Stimulated activated CD8-positive, alpha-beta memory T cell treated with anti-CD3 and anti-CD28 coated beads, Interleukin-15, amount 100 ng/mL, for 4 hours (primary cell): ENCODE results near the gene SCN5A.

Source experiments
- DNase-seq, 2 donors: peaks; one replicate each; pipeline ENCODE4 v3.0.0-alpha.2; 2020; ENCODE audit warnings: low read depth in 2 of 2

The SCN5A gene

DNA sequence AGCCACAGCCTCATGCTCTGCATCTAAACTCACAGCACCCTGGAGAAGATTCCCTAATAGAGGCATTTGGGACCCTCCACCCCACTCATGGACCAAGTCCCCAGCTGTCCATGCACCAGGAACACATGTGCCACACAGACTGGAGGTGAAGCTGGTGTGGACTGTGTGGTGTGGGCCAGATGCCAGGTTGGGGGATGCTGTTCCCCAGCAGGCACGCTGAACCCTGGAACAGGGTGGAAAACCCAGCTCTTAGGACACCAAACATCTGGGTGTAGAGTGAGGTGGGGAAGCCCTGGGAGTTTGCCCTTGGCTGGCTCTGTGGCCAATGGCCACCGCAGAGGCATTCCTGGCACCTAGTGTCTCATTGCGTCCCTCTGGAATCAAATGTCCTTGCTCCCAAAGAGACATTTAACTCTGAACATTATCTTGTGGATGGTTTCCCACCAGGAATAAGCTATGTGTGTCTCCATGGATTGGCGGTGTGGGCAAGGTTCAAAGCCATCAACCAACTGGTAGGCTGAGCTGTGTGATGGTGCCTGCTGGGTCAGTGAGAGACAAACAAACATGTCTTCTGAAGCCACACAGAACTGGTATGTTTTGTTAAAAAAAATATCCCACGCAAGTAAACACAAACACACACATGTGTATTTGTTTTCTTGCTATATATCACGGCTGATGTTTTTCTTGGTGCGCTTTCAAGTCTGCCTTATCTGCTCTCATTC lies 88.3 kb downstream of the SCN5A start:
- DNase-seq: no peak

- no peak for DNase-seq
Measured at GRCh38 chr3:38560284-38560683, 89.2 kb downstream of the SCN5A start.

- DNase-seq: no peak
Measured at GRCh38 chr3:38558864-38559263, 90.6 kb downstream of the SCN5A start.

GRCh38 chr3:38556640-38557358 lies 92.7 kb downstream of the SCN5A start:
- no peak for DNase-seq

DNA sequence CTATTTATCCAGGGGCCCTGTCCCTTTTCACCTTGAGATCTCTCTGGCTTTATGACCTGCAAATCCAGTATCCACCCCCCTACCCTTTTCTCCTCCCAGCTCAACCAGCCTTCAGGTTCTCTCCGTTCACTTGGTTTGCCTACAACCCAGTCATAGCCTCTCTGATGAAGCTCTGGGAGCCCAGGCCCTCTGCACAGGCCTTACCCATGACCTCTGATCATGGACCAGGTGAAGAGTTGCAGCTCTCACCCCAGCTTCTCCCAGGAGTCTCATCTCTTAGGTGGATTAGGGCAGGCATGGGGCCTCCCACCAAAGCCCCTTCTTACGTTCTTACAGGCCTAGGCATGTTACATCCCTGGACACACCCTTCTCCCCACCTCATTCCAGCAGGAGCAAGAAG lies 93.6 kb downstream of the SCN5A start:
- DNase-seq: no peak

DNA sequence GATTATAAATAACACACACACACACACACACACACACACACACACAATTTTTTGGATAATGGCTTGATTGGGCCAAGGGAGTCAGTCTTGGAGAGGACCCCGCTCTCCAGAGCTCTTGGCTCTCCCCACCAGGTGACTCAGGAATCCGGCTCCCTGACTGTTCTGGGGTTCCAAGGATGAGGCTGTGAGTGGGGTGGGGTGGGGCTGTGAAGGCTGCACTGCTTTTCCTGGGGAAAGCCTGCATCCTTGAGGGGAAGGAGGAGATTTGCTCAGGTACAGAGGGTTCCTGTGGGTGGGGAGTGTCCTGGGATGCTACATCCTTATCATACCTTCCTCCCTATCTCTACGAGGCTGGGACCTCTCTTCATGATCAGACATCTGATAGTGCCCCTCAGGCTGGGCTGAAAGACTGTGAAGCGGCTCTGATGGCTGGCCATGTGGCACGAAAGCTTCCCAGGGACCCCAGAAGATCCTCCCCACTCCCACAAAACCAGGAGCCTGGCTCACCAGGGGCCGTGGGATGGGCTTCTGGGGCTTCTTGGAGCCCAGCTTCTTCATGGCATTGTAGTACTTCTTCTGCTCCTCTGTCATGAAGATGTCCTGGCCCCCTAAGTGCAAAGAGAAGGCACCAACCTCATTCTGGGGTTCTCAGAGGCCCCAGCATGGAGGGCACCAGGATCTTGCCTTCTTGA lies 94.2 kb downstream of the SCN5A start:
- no peak for DNase-seq

DNA sequence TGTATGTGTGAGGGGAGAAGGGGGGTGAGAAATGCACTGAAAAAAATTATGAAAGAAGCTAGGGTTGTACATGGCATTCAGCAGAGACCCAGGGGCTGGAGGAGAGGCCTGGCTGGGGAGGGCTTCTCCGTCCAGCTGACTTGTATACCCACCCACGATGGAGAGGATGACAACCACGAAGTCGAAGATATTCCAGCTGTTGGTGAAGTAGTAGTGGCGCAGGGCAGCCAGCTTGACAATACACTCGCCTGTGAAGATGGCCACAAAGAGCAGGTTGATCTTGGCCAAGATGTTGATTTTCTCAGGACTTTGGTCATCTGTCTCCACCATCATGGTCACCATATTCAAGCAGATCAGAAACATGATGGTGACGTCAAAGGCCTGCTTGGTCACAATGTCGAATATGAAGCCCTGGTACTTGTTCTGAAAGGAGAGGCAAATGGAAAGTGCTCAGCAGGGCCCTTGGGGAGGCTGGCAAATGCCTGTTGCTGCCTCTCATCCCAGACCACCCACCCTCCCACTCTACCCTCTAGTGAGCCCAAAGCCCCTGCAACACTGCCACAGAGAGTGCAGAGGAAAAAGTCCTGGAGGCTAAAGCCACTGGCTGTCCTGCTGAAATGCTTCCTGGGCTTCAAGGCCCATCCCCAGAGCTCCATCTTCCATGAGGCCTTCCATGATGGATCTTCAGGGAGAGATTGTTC lies 95.2 kb downstream of the SCN5A start:
- no peak for DNase-seq

GRCh38 chr3:38553071-38553470 lies 96.4 kb downstream of the SCN5A start:
- no peak for DNase-seq

- DNase-seq: no peak
Measured at GRCh38 chr3:38552364-38552763, 97.1 kb downstream of the SCN5A start.

- DNase-seq: no peak
Measured at GRCh38 chr3:38551026-38551832, 98.3 kb downstream of the SCN5A start.

DNA sequence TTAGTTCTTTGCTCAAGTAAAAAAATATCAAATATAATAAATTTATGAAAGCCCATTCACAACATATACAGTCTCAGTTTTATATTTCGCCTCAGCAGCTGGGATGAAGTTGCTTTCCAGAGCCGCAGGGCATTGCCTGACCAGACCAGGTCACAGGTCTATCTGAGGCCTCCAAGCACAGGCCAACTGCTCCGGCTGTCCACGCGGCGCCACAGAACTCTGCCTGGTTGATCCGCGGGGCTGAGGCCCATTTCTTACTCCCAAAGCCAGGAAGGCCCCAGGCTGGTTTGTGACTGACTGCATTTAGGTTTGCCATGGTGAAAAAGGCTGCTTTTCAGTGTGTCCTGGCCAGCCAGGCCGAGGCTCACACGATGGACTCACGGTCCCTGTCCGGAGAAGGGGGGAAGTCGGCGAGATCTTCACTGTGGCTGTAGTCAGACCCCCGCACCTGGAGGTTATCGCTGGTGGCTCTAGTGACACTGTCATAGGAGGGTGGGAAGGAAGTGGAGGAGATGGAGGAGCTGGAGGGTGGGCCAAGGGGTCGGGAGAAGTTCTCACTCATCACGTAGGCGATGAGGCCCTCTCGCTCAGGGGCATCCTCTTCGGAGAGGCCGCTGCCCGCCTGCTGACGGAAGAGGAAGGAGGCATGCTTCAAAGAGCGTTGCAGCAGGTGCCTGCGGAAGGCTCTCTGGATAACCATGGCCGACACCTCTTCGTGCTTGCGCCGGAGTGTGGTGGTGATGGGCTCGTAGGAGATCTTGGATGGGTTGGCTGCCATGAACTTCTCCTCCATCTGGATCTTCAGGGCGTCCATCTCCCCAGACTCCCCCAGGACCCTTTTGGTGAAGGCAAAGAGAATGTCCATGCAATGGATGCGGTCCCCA lies 99.3 kb downstream of the SCN5A start:
- DNase-seq: no peak

GRCh38 chr3:38549486-38549885 lies 100.0 kb downstream of the SCN5A start:
- DNase-seq: no peak

- DNase-seq: no peak
Measured at GRCh38 chr3:38549082-38549481, 100.4 kb downstream of the SCN5A start.

GRCh38 chr3:38548154-38548931 lies 101.1 kb downstream of the SCN5A start:
- no peak for DNase-seq

GRCh38 chr3:38545983-38546382 lies 103.5 kb downstream of the SCN5A start:
- no peak for DNase-seq

- DNase-seq: no peak
Measured at GRCh38 chr3:38545550-38545949, 103.9 kb downstream of the SCN5A start.

DNA sequence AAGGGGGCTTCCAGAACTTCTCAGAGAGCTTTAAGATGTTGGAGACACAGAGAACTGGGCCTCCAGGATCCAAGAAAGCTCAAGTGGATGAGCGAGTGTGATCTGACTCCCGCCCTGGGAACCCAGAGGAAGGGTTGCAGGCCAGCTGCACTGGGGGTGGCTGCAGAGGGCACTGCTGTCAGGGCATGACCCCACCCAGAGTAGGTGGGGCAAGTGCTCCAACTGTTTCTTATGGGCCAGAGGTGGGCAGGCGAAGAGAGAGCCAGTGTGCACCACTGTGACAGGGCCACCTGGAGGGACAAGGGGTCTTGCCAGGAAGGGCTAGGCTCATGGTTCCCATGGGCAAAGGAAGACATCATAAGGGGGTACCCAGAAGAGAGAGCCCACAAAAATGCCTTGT lies 104.6 kb downstream of the SCN5A start:
- no peak for DNase-seq

- DNase-seq: no peak
Measured at GRCh38 chr3:38543586-38543985, 105.9 kb downstream of the SCN5A start.
